Skeletal muscle tissue (tissue), 4 donors: ENCODE measurements around the gene SHOC2. TPM values are rescaled to one million over a fixed set of nuclear protein-coding genes. Genes with fewer than 3 reads are reported as not detected.

Experiments
- H3K27ac ChIP-seq: one replicate; pipeline ENCODE4 v1.7.0; 2013; ENCODE audit warnings: mild to moderate bottlenecking, low read depth, low read length, inconsistent platforms
- H3K27me3 ChIP-seq, 3 donors: one replicate each; pipeline ENCODE4 v1.7.0; 2013; ENCODE audit warnings: low read length in 3 of 3; ENCODE audit not compliant: control insufficient read depth in 3 of 3, insufficient read depth in 3 of 3
- H3K36me3 ChIP-seq, 3 donors: one replicate each; pipeline ENCODE4 v1.7.0; 2013; ENCODE audit warnings: low read length in 3 of 3; ENCODE audit not compliant: control insufficient read depth in 3 of 3, insufficient read depth in 3 of 3
- H3K4me1 ChIP-seq, 3 donors: one replicate each; pipeline ENCODE4 v1.7.0; 2013; ENCODE audit warnings: low read length in 3 of 3, mild to moderate bottlenecking in 3 of 3; ENCODE audit not compliant: control insufficient read depth in 3 of 3, insufficient read depth in 3 of 3
- H3K4me3 ChIP-seq, 3 donors: one replicate each; pipeline ENCODE4 v1.7.0; 2013; ENCODE audit warnings: low read length in 3 of 3
- H3K9ac ChIP-seq, 3 donors: one replicate each; pipeline ENCODE4 v1.7.0; 2013; ENCODE audit warnings: low read length in 3 of 3, mild to moderate bottlenecking in 3 of 3, moderate library complexity in 2 of 3, low read depth in 1 of 3
- H3K9me3 ChIP-seq, 3 donors: one replicate each; pipeline ENCODE4 v1.7.0; 2013; ENCODE audit warnings: low read length in 3 of 3; ENCODE audit not compliant: control insufficient read depth in 3 of 3
- total RNA-seq: library from RNA; depleted of rRNA; stranded (reverse); fragments of >200 nt; gene quantifications from one replicate; pipeline ENCODE4 v1.2.3, GENCODE V29; 2014
- donor health status: Osteomylitis.

The SHOC2 gene
- total RNA-seq, 1 donor from 2014 or later, result 47.5 TPM

DNA sequence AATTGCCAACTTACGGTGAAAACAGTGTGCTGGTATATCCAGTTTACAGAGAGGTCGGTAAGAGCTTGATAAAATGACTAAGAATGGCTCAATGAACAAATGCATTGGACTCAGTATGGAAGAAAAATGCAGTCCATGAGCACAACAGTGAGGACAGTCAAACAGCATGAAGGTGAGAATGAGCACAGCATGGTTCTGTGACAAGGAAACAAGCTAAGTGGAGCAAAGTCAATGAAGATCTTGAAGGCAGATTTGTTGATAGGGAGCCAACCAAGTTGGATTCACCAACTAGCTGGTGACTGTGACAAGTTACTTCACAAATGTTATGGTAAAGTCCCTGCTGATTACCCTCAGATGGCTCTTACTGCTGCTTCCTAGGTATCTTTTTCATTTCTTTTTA, 75.9 kb downstream of the SHOC2 start:
- no peak overlapping the region for H3K4me3 ChIP-seq
- H3K27me3 ChIP-seq, result no peaks in the 10 kb centered on the region
- H3K9ac ChIP-seq, result no peak overlapping the region
- H3K27ac ChIP-seq, result no peak overlapping the region
- no peaks in the 10 kb centered on the region for H3K36me3 ChIP-seq
- no peaks in the 10 kb centered on the region for H3K9me3 ChIP-seq
- H3K4me1 ChIP-seq, result no peaks in the 10 kb centered on the region

DNA sequence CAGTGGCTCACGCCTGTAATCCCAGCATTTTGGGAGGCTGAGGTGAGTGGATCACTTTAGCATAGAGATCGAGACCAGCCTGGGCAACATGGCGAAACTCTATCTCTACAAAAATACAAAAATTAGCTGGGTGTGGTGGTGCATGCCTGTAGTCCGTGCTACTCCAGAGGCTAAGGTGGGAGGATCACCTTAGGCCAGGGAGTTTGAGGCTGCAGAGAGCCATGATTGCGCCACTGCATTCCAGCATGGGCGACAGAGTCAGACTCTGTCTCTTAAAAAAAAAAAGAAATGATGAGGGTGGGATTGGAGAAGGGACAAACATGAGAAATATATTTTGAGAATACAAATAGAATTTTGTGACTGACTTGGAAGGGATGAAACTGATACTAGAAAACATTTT, 76.9 kb downstream of the SHOC2 start:
- Histone ChIP-seq H3K4me1 (no peaks in the 10 kb centered on the region), H3K9ac (no peak overlapping the region), H3K36me3 (no peaks in the 10 kb centered on the region), H3K27me3 (no peaks in the 10 kb centered on the region), H3K27ac (no peak overlapping the region), H3K4me3 (no peak overlapping the region), H3K9me3 (no peaks in the 10 kb centered on the region)

DNA sequence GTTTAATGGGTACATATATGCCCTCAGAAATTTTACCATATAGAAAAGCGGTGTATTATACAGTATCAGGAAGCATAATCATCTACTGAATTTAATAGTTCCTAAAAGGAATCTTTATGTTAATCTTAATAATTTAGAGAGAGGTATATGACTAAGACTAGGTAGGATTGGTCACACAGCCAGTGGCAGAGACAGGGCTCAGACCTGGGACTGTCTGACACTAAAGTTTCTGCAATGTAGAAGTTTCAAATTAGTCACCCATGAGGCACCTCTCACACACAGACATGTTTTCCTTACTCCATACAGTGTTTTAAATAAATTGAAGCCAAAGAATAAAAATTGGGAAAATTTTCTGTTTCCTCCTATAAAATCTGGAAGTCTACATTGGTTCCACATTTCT, 84.6 kb downstream of the SHOC2 start:
- Histone ChIP-seq H3K27me3 (no peaks in the 10 kb centered on the region), H3K27ac (no peak overlapping the region), H3K36me3 (peaks cover 3 to 13% (median 10%) of the 10 kb centered on the region in 3 donors), H3K9me3 (no peaks in the 10 kb centered on the region), H3K4me3 (no peak overlapping the region), H3K9ac (no peak overlapping the region), H3K4me1 (no peaks in the 10 kb centered on the region)

DNA sequence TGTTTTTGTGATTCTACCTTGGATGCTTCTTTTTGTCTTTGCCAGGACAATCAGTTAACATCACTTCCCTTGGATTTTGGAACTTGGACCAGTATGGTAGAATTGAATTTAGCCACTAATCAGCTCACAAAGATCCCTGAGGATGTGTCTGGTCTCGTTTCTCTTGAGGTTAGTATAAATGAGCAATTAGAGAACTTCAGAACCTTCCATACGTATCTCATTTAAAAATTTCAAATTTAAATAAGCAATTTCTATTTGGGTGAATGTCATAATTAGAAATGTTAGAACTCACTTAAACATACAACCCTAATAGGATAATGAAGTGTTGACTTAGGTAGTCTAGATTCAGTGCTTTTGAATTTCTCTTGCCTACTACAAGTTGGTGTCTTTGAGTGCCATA, 88.1 kb downstream of the SHOC2 start:
- H3K27ac ChIP-seq, result no peak overlapping the region
- peaks cover 3 to 26% (median 25%) of the 10 kb centered on the region in 3 donors for H3K36me3 ChIP-seq
- no peaks in the 10 kb centered on the region for H3K4me1 ChIP-seq
- no peak overlapping the region for H3K9ac ChIP-seq
- no peak overlapping the region for H3K4me3 ChIP-seq
- H3K9me3 ChIP-seq, result no peaks in the 10 kb centered on the region
- no peaks in the 10 kb centered on the region for H3K27me3 ChIP-seq

DNA sequence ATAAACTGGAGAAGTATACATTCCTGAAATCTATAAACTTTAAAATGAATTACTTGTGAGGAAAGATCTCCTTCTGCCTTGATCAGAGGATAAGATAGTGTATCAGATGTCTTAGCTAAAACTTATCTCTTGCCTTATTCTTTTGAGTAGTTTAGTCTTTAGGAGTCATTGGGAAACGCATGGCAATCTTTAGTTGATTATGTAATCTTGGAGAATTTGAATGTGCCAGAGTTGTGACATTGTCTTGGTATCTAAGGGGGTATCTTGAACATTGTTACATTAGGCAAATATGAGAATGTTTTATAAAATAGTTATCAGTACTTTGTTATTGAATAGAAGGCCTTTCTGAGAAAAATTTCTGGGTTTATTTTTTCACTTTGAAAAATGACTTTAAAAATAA, 95.8 kb downstream of the SHOC2 start:
- Histone ChIP-seq H3K36me3 (peaks cover 0 to 14% (median 6%) of the 10 kb centered on the region in 3 donors), H3K9ac (no peak overlapping the region), H3K27ac (no peak overlapping the region)

DNA sequence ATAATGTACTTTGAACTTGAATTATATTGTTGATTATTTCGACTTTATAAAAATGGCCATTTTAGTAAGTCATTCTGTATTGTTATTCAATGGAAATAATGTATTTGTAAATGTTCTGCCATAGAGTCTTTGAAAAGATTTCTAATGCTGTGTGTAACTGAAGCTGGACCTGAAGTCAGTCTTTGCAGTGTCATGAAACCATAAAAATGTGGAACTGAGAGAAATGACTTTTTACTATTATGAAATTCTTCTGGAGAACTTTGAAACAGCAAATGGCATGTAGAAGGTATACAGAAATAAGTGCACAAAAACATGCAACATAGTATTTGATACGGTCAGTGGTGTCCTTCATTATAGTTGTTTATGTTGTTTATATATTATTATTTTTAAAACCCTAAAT, 97.7 kb downstream of the SHOC2 start:
- H3K36me3 ChIP-seq, result peaks cover 0 to 10% (median 0%) of the 10 kb centered on the region in 3 donors
- H3K4me3 ChIP-seq, result no peak overlapping the region
- H3K9ac ChIP-seq, result no peak overlapping the region
- no peaks in the 10 kb centered on the region for H3K4me1 ChIP-seq
- no peaks in the 10 kb centered on the region for H3K27me3 ChIP-seq
- H3K27ac ChIP-seq, result no peak overlapping the region
- no peaks in the 10 kb centered on the region for H3K9me3 ChIP-seq

More for the DNA sequence above, 95.8 kb downstream of the SHOC2 start:
- Histone ChIP-seq H3K9me3 (no peaks in the 10 kb centered on the region), H3K27me3 (no peaks in the 10 kb centered on the region), H3K4me1 (no peaks in the 10 kb centered on the region), H3K4me3 (no peak overlapping the region)

DNA sequence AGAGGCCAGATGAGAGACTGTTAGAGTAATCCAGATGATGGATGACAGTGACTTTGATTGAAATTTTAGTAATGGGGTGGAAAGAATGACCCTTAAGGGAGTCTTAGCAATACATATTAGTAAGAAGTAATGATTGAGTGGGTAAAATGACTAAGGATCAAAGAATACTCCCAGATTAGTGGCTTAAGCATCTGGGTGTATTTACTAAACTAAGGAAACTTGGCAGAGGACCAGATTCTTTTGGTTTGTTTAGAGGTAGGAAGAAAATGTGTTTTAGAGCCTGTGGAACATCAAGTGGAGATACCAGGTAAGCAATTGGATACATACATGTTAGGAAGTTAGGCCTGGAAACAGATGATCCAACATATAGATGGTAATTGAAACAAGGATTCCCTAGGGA, 98.6 kb downstream of the SHOC2 start:
- Histone ChIP-seq H3K36me3 (peaks cover 0 to 2% (median 0%) of the 10 kb centered on the region in 3 donors), H3K27ac (no peak overlapping the region), H3K4me1 (no peaks in the 10 kb centered on the region), H3K27me3 (no peaks in the 10 kb centered on the region), H3K9me3 (no peaks in the 10 kb centered on the region), H3K9ac (no peak overlapping the region), H3K4me3 (no peak overlapping the region)

DNA sequence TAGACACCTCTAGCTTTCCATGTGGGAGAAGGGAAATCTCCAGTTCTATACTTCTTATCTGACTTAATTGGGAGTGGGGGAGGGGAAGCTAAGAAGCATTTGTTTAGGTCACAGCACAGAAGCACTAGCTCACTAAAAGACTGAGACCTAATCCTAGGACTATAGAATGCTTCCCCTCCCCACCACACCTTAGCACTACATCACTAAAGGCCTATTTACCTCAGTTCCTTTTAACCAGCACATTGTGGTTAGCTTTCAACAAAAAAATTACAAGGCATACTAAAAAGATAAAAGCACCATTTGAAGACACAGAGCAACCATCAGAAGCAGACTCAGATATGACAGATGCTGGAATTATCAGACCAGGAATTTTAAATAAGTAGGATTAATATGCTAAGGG, 103.7 kb downstream of the SHOC2 start:
- H3K27me3 ChIP-seq, result no peaks in the 10 kb centered on the region
- H3K4me3 ChIP-seq, result no peak overlapping the region
- H3K36me3 ChIP-seq, result no peaks in the 10 kb centered on the region
- H3K9me3 ChIP-seq, result peaks cover 0 to 3% (median 0%) of the 10 kb centered on the region in 3 donors
- H3K4me1 ChIP-seq, result no peaks in the 10 kb centered on the region
- no peak overlapping the region for H3K27ac ChIP-seq
- no peak overlapping the region for H3K9ac ChIP-seq

DNA sequence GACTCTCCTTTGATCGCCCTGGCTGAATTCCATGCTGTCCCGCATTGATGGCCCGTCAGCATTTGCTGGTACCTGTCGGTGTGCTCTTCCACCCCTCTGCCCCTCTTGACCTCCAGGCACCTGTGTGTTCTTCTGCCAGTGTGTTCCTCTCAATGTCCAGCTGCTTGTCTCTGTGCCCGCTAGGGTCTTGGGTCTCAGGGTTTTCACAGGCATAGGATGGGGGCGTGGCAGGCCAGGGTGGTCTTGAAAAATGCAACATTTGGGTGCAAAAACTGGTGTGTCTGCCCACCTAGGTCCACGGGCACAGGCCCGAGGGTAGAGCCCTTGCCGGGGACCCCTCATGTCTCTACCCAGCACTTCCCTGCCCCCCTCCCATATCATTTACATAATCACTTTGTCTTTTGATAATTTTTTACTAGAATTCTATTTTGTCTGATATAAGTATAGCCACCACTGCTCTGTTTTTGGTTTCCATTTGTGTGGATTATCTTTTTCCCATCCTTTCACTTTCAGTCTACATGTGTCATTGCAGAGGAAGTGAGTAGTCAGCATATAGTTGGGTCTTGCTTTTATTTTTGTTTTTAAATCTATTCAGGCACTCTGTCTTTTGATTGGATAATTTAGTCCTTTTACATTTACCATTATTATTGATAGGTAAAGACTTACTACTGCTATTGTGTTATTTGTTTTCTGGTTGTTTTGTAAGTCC, 110.8 kb downstream of the SHOC2 start:
- Histone ChIP-seq H3K9me3 (no peaks in the 10 kb centered on the region), H3K4me1 (no peaks in the 10 kb centered on the region), H3K27me3 (no peaks in the 10 kb centered on the region), H3K9ac (no peak overlapping the region), H3K27ac (no peak overlapping the region), H3K4me3 (no peak overlapping the region), H3K36me3 (no peaks in the 10 kb centered on the region)

DNA sequence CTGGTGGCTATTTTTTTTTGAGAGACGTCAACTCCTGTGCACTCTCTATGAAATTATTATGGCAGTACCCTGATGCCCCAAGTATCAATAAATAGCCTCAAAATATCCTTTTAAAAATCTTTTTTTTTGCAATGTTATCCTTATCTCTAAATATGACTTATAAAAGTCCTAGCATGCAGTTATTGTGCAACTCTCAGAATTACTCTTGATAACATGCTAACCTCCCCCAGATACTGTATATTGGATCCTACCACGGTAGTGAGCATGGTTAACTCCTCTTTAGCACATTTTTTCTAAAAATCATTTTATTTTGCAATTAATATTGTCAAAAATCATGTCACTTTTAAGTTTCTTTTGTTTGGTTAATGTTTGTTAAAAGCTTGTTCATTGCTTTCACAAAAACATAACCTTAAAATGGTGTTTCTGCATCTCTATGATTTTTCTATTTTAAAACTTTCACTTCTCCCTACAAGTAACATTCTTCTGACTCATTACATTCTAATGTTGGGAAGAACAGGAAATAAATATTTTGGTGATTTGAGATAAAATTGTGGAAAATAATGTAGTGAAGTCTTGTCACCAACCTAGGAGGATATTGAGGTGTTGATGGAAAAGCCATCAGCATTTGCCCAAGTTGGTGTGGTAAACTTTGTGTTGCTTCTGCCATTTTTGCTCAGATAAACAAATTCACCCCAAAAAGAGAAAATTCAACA, 115.3 kb downstream of the SHOC2 start:
- no peak overlapping the region for H3K4me3 ChIP-seq
- H3K9ac ChIP-seq, result no peak overlapping the region
- peaks cover 0 to 7% (median 4%) of the 10 kb centered on the region in 3 donors for H3K9me3 ChIP-seq

More for the DNA sequence above, 115.3 kb downstream of the SHOC2 start:
- no peak overlapping the region for H3K27ac ChIP-seq
- H3K27me3 ChIP-seq, result no peaks in the 10 kb centered on the region
- H3K4me1 ChIP-seq, result no peaks in the 10 kb centered on the region
- H3K36me3 ChIP-seq, result no peaks in the 10 kb centered on the region
